Kidney glomerular epithelial cell (primary cell): Measurements from ENCODE around the gene RYR1.
A peak's percentile ranks its signal among the peaks of the same experiment; 100 is the strongest.
"Not testable (repeated sequence)": the region's sequence is repeated elsewhere in the genome, so short reads cannot be mapped to it uniquely, and the experiment has no call there.

Experiments used
- DNase-seq: peaks from one replicate; lab custom pipeline; 2025; lab: John Stamatoyannopoulos, UW

RYR1 gene

GRCh38 chr19:38616265-38616664 lies 182.8 kb downstream of the RYR1 start:
- DNase-seq: no peak

- no peak for DNase-seq
These were observed 183.8 kb downstream of the RYR1 start for GRCh38 chr19:38617283-38617763.

GRCh38 chr19:38617764-38618589 lies 184.5 kb downstream of the RYR1 start, which contains the start of gene MAP4K1:
MAP4K1 (minus strand) TSS chr19:38617953; CDS start chr19:38617895, 58 bp downstream.
- no peak for DNase-seq

GRCh38 chr19:38618590-38619360 lies 185.3 kb downstream of the RYR1 start, which contains the start of gene EIF3K:
EIF3K (plus strand) TSS chr19:38619188; CDS start chr19:38619269, 81 bp downstream.
- peak; percentile 99 for DNase-seq

GRCh38 chr19:38619361-38620174 lies 186.1 kb downstream of the RYR1 start:
- no peak for DNase-seq

GRCh38 chr19:38624822-38625221 lies 191.3 kb downstream of the RYR1 start:
- no peak for DNase-seq

GRCh38 chr19:38626401-38626800 lies 192.9 kb downstream of the RYR1 start:
- DNase-seq: no peak

GRCh38 chr19:38629568-38629967 lies 196.1 kb downstream of the RYR1 start:
- DNase-seq: no peak

GRCh38 chr19:38631301-38631700 lies 197.8 kb downstream of the RYR1 start:
- DNase-seq: not testable (repeated sequence)

GRCh38 chr19:38631811-38632475 lies 198.5 kb downstream of the RYR1 start:
- DNase-seq: peak; percentile 2

GRCh38 chr19:38632476-38633213 lies 199.2 kb downstream of the RYR1 start:
- DNase-seq: no peak

GRCh38 chr19:38634757-38635482 lies 201.4 kb downstream of the RYR1 start:
- DNase-seq: peak; percentile 38

- DNase-seq: no peak
These were observed 202.2 kb downstream of the RYR1 start for GRCh38 chr19:38635483-38636399.
